Glutamatergic neuron (in vitro differentiated cells): Measurements from ENCODE around the gene ACSF3. TPM values are rescaled to one million over a fixed set of nuclear protein-coding genes. Genes with fewer than 3 reads are reported as not detected.

ENCODE experiments used
- DNase-seq: peaks from one replicate; pipeline ENCODE4 v3.0.0; 2022
- H3K27ac Mint-ChIP-seq: one replicate; pipeline ENCODE4 v1.8.0; 2020; ENCODE audit warnings: mild to moderate bottlenecking, mixed read lengths, inconsistent platforms; ENCODE audit not compliant: unreplicated experiment
- H3K27me3 Mint-ChIP-seq: one replicate; pipeline ENCODE4 v1.8.0; 2020; ENCODE audit warnings: mild to moderate bottlenecking, moderate library complexity, mixed read lengths, inconsistent platforms; ENCODE audit not compliant: unreplicated experiment
- H3K36me3 Mint-ChIP-seq: one replicate; pipeline ENCODE4 v1.8.0; 2020; ENCODE audit warnings: mild to moderate bottlenecking, mixed read lengths, inconsistent platforms; ENCODE audit not compliant: unreplicated experiment
- H3K4me1 Mint-ChIP-seq: one replicate; pipeline ENCODE4 v1.8.0; 2020; ENCODE audit warnings: mild to moderate bottlenecking, low read depth, mixed read lengths, inconsistent platforms; ENCODE audit not compliant: unreplicated experiment
- H3K4me3 Mint-ChIP-seq: one replicate; pipeline ENCODE4 v1.8.0; 2020; ENCODE audit warnings: mild to moderate bottlenecking, mixed read lengths, inconsistent platforms; ENCODE audit not compliant: unreplicated experiment
- H3K9me3 Mint-ChIP-seq: one replicate; pipeline ENCODE4 v1.8.0; 2020; ENCODE audit warnings: mild to moderate bottlenecking, moderate library complexity, mixed read lengths, inconsistent platforms; ENCODE audit not compliant: unreplicated experiment
- CTCF ChIP-seq: fragments of 200-600 bp; sonication (generic); IDR thresholded peaks from one replicate; pipeline ENCODE4 v1.5.0; 2021; ENCODE audit not compliant: partially characterized antibody, unreplicated experiment
- total RNA-seq: library from RNA; stranded (reverse); fragmentation: NEBNext Ultra II Directional; extraction: Animal tissue kit (Norgen Biotek cat#: 25700); gene quantifications from one replicate; pipeline ENCODE4 v1.2.1, GENCODE V29; 2021; ENCODE audit not compliant: unreplicated experiment

Gene ACSF3
- total RNA-seq, 1 donor from 2014 or later, result 29.3 TPM

GRCh38 chr16:89098767-89099430 lies 5.2 kb downstream of the ACSF3 start:
- H3K27me3 Mint-ChIP-seq, result peaks cover 11% of the 10 kb centered on the region
- TF ChIP-seq CTCF, result no peak
- no peak for DNase-seq
- peaks cover 26% of the 10 kb centered on the region for H3K4me1 Mint-ChIP-seq
- H3K4me3 Mint-ChIP-seq, result no peak overlapping the region
- peaks cover 5% of the 10 kb centered on the region for H3K9me3 Mint-ChIP-seq
- no peaks in the 10 kb centered on the region for H3K36me3 Mint-ChIP-seq
- H3K27ac Mint-ChIP-seq, result no peak overlapping the region

GRCh38 chr16:89099905-89100304 lies 6.3 kb downstream of the ACSF3 start:
- peaks cover 20% of the 10 kb centered on the region for H3K4me1 Mint-ChIP-seq
- H3K36me3 Mint-ChIP-seq, result no peaks in the 10 kb centered on the region
- TF ChIP-seq CTCF, result no peak
- H3K27me3 Mint-ChIP-seq, result peaks cover 6% of the 10 kb centered on the region
- H3K27ac Mint-ChIP-seq, result no peak overlapping the region
- no peak for DNase-seq
- H3K9me3 Mint-ChIP-seq, result peaks cover 5% of the 10 kb centered on the region
- H3K4me3 Mint-ChIP-seq, result no peak overlapping the region

GRCh38 chr16:89100601-89101302 lies 7.1 kb downstream of the ACSF3 start:
- peaks cover 5% of the 10 kb centered on the region for H3K9me3 Mint-ChIP-seq
- TF ChIP-seq CTCF, result no peak
- peaks cover 22% of the 10 kb centered on the region for H3K4me1 Mint-ChIP-seq
- no peaks in the 10 kb centered on the region for H3K36me3 Mint-ChIP-seq
- no peak overlapping the region for H3K27ac Mint-ChIP-seq
- no peak for DNase-seq
- H3K27me3 Mint-ChIP-seq, result peaks cover 6% of the 10 kb centered on the region
- no peak overlapping the region for H3K4me3 Mint-ChIP-seq

- no peaks in the 10 kb centered on the region for H3K36me3 Mint-ChIP-seq
- H3K27me3 Mint-ChIP-seq, result peaks cover 6% of the 10 kb centered on the region
- TF ChIP-seq CTCF, result no peak
- peaks cover 21% of the 10 kb centered on the region for H3K4me1 Mint-ChIP-seq
- H3K4me3 Mint-ChIP-seq, result no peak overlapping the region
- no peak overlapping the region for H3K27ac Mint-ChIP-seq
- DNase-seq, result no peak
- H3K9me3 Mint-ChIP-seq, result peaks cover 5% of the 10 kb centered on the region
These were observed 7.8 kb downstream of the ACSF3 start for GRCh38 chr16:89101303-89102040.
